OCI-LY7 (cell line): ENCODE data around the gene ADAMTS4.

Experiments
- EZH2phosphoT487 ChIP-seq: fragments of 200-600 bp; sonication (generic); IDR thresholded peaks from 2 replicates; pipeline ENCODE4 v1.6.1; 2018; ENCODE audit warnings: low read depth, borderline replicate concordance, mild to moderate bottlenecking, mixed run types, antibody characterized with exemption, low read length, moderate library complexity, mixed read lengths
- TF ChIP-seq, protein P1 (sequence below): fragments of 200-600 bp; sonication (generic); conservative IDR thresholded peaks from 2 replicates; pipeline ENCODE4 v1.5.1; 2014; ENCODE audit warnings: mild to moderate bottlenecking, antibody characterized with exemption, low read length, moderate library complexity, mixed read lengths

DNA sequence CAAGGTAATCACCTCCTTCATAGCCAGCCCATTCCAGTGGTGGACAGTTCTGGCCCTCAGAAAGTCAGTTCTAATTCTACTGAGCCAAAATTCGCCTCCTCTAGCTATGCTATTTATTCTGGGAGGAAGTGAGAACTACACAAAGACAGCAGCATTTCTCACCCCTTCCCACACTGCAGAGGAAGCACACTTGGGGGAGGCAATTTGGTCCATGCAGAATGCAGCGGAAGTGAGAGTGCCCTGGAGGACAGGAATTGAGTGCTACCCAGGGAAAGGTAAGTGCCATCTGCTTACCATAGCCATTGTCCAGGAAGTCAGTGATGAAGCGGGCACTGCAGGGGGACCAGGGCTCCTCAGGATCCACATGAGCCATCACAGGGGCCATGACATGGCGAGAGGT, 3.7 kb downstream of the ADAMTS4 start:
- TF ChIP-seq, protein P1, sequence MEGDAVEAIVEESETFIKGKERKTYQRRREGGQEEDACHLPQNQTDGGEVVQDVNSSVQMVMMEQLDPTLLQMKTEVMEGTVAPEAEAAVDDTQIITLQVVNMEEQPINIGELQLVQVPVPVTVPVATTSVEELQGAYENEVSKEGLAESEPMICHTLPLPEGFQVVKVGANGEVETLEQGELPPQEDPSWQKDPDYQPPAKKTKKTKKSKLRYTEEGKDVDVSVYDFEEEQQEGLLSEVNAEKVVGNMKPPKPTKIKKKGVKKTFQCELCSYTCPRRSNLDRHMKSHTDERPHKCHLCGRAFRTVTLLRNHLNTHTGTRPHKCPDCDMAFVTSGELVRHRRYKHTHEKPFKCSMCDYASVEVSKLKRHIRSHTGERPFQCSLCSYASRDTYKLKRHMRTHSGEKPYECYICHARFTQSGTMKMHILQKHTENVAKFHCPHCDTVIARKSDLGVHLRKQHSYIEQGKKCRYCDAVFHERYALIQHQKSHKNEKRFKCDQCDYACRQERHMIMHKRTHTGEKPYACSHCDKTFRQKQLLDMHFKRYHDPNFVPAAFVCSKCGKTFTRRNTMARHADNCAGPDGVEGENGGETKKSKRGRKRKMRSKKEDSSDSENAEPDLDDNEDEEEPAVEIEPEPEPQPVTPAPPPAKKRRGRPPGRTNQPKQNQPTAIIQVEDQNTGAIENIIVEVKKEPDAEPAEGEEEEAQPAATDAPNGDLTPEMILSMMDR, result no peak
- no peak for TF ChIP-seq EZH2phosphoT487
